Astrocyte (in vitro differentiated cells and primary cell): ENCODE results near the gene RGS1.

Source experiments
- EZH2 ChIP-seq: IDR thresholded peaks from 2 replicates; pipeline ENCODE4 v1.6.1; 2012; ENCODE audit warnings: mild to moderate bottlenecking, low read length, inconsistent platforms; ENCODE audit not compliant: insufficient read depth
- TF ChIP-seq, protein P1 (sequence below): IDR thresholded peaks from 2 replicates; pipeline ENCODE4 v1.5.1; 2011; ENCODE audit warnings: low read depth, mild to moderate bottlenecking, inconsistent platforms, low read length, moderate library complexity; ENCODE audit not compliant: insufficient read depth

DNA sequence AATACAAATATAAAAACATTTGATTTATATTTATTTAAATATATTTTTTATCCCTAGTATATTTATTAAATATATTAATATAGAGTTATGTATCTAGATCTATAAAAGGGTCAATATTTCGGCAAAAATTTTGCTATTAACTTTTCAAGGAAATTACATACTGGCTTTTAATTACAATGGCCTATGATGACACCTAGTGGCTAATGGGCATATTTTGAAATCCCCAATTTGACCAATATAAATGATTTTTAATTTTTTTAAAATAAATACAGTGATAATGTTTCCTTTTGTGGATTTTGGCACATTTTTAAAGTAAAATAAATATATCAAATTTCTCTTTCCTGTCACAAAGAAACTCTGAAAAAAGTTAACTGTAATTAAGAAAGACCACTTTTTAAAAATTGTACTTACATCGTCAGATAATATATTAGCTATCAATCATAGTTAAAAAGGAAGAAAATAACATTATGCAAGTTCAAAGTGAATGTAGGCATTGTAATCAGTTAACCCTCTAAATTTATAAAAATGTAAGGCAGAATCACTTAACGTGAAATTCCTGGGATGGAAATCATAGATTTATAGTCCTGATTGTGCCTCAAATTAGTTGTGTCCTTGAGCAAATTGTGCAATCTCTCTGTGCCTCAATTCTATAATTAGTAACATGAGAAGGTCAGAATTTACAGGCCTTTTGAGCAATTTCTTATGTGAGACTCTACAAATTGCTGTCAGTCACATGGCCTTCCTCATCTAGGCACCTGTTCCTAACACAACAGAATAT lies 34.7 kb downstream of the RGS1 start:
- TF ChIP-seq, protein P1, sequence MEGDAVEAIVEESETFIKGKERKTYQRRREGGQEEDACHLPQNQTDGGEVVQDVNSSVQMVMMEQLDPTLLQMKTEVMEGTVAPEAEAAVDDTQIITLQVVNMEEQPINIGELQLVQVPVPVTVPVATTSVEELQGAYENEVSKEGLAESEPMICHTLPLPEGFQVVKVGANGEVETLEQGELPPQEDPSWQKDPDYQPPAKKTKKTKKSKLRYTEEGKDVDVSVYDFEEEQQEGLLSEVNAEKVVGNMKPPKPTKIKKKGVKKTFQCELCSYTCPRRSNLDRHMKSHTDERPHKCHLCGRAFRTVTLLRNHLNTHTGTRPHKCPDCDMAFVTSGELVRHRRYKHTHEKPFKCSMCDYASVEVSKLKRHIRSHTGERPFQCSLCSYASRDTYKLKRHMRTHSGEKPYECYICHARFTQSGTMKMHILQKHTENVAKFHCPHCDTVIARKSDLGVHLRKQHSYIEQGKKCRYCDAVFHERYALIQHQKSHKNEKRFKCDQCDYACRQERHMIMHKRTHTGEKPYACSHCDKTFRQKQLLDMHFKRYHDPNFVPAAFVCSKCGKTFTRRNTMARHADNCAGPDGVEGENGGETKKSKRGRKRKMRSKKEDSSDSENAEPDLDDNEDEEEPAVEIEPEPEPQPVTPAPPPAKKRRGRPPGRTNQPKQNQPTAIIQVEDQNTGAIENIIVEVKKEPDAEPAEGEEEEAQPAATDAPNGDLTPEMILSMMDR = peak; percentile 39
- TF ChIP-seq EZH2 = no peak
